Measurements from ENCODE around the gene EGLN3.

Gene EGLN3

GRCh38 chr14:33876274-33876673 lies 74.6 kb downstream of the EGLN3 start:
- Histone ChIP-seq H3K9ac (no peak overlapping the region), H3K36me3 (no peaks in the 10 kb centered on the region), H4K20me1 (no peaks in the 10 kb centered on the region), H3K27me3 (no peaks in the 10 kb centered on the region), H3K27ac (no peak overlapping the region), H3K4me2 (no peak overlapping the region), H3K4me1 (no peaks in the 10 kb centered on the region), H3K9me3 (peaks cover 46% of the 10 kb centered on the region), H3K4me3 (no peak overlapping the region)
- no peak for TF ChIP-seq Cebpa-rat (IDR thresholded peaks at IDR 0.05)

Measured in BLaER1 (cell line).